Thyroid gland (tissue), 4 donors: ENCODE data around the gene CNNM3. TPM values are rescaled to one million over a fixed set of nuclear protein-coding genes. Genes with fewer than 3 reads are reported as not detected.

Source experiments
- DNase-seq, 2 donors: peaks; one replicate each; pipeline ENCODE4 v3.0.0-alpha.2; 2019
- H3K27ac ChIP-seq, 3 donors: fragments of 200-600 bp; sonication (generic); 1 replicate in 2 of 3; 2 replicates in 1 of 3; pipeline ENCODE4 v1.5.1; 2016 to 2019; ENCODE audit warnings: mild to moderate bottlenecking in 1 of 3, moderate library complexity in 1 of 3
- H3K27me3 ChIP-seq: fragments of 200-600 bp; sonication (generic); one replicate; pipeline ENCODE4 v1.5.1; 2019
- H3K36me3 ChIP-seq, 2 donors: fragments of 200-600 bp; sonication (generic); one replicate each; pipeline ENCODE4 v1.5.1; 2016 to 2019
- H3K4me1 ChIP-seq, 2 donors: fragments of 200-600 bp; sonication (generic); one replicate each; pipeline ENCODE4 v1.5.1; 2017 to 2019
- H3K4me3 ChIP-seq, 3 donors: fragments of 200-600 bp; sonication (generic); replicated peaks in 1 of 3; 1 replicate in 2 of 3; 2 replicates in 1 of 3; pipeline ENCODE4 v1.5.1; 2016; ENCODE audit warnings: mild to moderate bottlenecking in 1 of 3
- H3K9me3 ChIP-seq: fragments of 200-600 bp; sonication (generic); one replicate; pipeline ENCODE4 v1.5.1; 2017
- POLR2A ChIP-seq, 2 donors: fragments of 450-650 bp; IDR thresholded peaks; one replicate each; pipeline ENCODE4 v1.6.1; 2017; ENCODE audit warnings: antibody characterized with exemption in 2 of 2, mild to moderate bottlenecking in 2 of 2, moderate library complexity in 1 of 2
- WGBS, 2 donors: methylation state at CpG; one replicate each; pipeline ENCODE4 v1.1.5; 2017; 5-methylcytosine and 5-hydroxymethylcytosine counted together
- intact Hi-C: fragments of 100-400 bp; cut with DNase I; formaldehyde crosslinking; loops from one replicate; pipeline ENCODE4 v1.15.1; 2023
- total RNA-seq, 4 donors: library from RNA; depleted of rRNA; stranded (reverse); fragments of >200 nt; gene quantifications; one replicate each; pipeline ENCODE4 v1.2.3, GENCODE V29; 2016
- TF ChIP-seq, protein P1 (sequence below), 6 experiments: fragments of 200-600 bp in 3 of 6; fragments of 450-650 bp in 3 of 6; sonication (generic) in 3 of 6; IDR thresholded peaks; one replicate each; pipeline ENCODE4 v1.5.1; 2016 to 2019; ENCODE audit warnings: antibody characterized with exemption in 6 of 6, mild to moderate bottlenecking in 2 of 6, inconsistent platforms in 1 of 6, moderate library complexity in 1 of 6

Gene CNNM3
- total RNA-seq, 4 donors from 2014 or later, result 18.2 to 22.8 (median 20.4) TPM

DNA sequence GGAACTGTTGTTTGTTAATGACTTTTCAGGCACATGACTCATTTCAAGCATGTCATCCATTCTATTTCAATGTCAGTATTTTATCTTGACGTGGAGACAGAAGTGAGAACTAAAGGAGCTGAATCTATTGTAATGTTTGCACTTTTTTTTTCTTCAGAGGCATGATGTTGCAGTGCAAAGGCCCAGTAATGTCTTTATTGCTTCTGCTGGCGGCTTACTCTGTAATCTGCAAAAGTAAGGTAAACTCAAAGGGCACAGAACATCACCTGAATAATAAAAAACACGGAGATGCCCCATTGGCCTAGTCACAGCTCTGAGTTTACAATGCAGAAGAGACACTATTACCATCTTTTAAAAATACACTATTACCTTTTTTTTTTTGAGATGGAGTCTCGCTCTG, 2.4 kb upstream of the CNNM3 start:
- H3K9me3 ChIP-seq, result no peaks in the 10 kb centered on the region
- no peak overlapping the region for H3K4me3 ChIP-seq
- H3K36me3 ChIP-seq, result peaks cover 6 to 7% of the 10 kb centered on the region in 2 donors
- H3K27me3 ChIP-seq, result no peaks in the 10 kb centered on the region
- peaks cover 16 to 23% of the 10 kb centered on the region in 2 donors for H3K4me1 ChIP-seq
- 94 to 95% methylated on average over 4 of the region's 4 CpGs for WGBS, 2 donors
- intact Hi-C loops, result no loop called here
- no peak overlapping the region for H3K27ac ChIP-seq
- no peak for DNase-seq
- TF ChIP-seq, protein P1, sequence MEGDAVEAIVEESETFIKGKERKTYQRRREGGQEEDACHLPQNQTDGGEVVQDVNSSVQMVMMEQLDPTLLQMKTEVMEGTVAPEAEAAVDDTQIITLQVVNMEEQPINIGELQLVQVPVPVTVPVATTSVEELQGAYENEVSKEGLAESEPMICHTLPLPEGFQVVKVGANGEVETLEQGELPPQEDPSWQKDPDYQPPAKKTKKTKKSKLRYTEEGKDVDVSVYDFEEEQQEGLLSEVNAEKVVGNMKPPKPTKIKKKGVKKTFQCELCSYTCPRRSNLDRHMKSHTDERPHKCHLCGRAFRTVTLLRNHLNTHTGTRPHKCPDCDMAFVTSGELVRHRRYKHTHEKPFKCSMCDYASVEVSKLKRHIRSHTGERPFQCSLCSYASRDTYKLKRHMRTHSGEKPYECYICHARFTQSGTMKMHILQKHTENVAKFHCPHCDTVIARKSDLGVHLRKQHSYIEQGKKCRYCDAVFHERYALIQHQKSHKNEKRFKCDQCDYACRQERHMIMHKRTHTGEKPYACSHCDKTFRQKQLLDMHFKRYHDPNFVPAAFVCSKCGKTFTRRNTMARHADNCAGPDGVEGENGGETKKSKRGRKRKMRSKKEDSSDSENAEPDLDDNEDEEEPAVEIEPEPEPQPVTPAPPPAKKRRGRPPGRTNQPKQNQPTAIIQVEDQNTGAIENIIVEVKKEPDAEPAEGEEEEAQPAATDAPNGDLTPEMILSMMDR (IDR thresholded peaks at IDR 0.05), result no peak
- no peak for TF ChIP-seq POLR2A (IDR thresholded peaks at IDR 0.05)

DNA sequence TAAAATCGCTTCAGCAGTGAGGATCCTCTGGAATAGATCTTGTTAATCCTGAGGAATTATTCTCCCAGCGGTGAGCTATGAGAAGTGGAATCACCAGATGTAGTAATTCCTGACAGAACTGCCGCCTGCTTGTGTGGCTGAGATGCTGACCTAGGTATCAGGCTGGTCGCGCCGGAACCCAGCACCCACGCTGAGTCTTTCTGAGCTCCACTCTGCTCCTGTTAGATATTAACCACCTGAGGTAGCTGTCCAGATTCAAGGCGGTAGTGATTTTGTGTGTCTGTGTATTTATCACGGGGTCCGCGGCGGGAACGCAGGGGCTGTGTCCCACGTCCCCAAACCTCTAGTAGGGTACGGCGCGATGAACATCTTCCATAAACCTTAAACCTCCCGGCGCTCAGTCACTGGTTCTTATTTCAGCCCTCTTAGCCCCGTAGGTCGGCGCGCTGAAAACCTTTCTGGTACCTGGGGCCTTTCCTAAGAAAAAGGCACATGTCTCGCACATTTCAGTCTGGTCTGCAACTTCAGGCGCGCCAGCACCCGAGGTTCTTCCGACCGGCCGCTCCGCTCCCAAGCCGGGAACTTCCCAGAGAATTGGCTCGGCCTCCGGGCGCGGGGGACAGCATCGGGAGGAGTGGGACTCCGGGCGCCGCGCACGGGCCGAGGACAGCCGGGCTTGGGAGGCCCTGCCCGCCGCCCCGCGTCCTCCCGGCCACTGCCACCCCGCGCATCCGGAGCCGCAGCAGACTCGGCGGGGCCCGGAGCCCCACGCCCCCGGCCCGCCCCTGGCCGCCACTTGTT, 542 bp upstream of the CNNM3 start:
- DNase-seq, result no peak
- intact Hi-C loops, result loop anchor here (5.0 kb wide), 1 partner anchor 42 kb away; the partner anchor contains the start of gene ANKRD39

DNA sequence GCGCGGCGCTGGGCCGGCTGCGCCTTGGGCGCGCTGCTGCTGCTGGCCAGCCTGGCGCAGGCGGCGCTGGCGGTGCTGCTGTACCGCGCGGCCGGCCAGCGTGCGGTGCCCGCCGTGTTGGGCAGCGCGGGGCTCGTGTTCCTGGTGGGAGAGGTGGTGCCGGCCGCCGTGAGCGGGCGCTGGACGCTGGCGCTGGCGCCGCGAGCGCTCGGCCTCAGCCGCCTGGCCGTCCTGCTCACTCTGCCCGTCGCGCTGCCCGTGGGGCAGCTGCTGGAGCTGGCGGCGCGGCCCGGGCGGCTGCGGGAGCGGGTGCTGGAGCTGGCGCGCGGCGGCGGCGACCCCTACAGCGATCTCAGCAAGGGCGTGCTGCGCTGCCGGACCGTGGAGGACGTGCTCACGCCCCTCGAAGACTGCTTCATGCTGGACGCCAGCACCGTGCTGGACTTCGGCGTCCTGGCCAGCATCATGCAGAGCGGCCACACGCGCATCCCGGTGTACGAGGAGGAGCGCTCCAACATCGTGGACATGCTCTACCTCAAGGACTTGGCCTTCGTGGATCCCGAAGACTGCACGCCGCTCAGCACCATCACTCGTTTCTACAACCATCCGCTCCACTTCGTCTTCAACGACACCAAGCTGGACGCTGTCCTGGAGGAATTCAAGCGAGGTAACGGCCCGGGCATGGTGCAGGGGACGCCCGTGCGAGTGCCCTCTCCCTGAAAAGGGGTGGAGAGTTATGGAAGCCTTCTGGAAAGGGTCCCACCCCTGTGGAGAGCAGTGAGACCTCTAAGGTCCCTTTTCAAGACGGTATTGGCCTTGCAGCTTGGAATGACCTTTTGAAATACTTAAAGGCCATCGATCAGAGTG, 1.0 kb downstream of the CNNM3 start:
- no peaks in the 10 kb centered on the region for H3K27me3 ChIP-seq
- H3K4me1 ChIP-seq, result peaks cover 26 to 32% of the 10 kb centered on the region in 2 donors
- DNase-seq, result peak; percentile 21 to 27
- no peak overlapping the region for H3K27ac ChIP-seq
- intact Hi-C loops, result loop anchor here (5.0 kb wide), 1 partner anchor 40 kb away; the partner anchor contains the start of gene ANKRD39
- WGBS, 2 donors, result 9 to 14% methylated on average over 10 to 23 of the region's 89 CpGs
- H3K36me3 ChIP-seq, result no peaks in the 10 kb centered on the region
- TF ChIP-seq, protein P1 (IDR thresholded peaks at IDR 0.05), result no peak
- TF ChIP-seq POLR2A (IDR thresholded peaks at IDR 0.05), result no peak
- peak overlapping the region in 2 of 3 donors; percentile 29 to 45 for H3K4me3 ChIP-seq
- H3K9me3 ChIP-seq, result no peaks in the 10 kb centered on the region

More for the DNA sequence above, 542 bp upstream of the CNNM3 start:
- Histone ChIP-seq H3K4me3 (peak overlapping the region; percentile 32 to 78 (median 51)), H3K9me3 (no peaks in the 10 kb centered on the region), H3K27me3 (no peaks in the 10 kb centered on the region), H3K27ac (peak overlapping the region; percentile 64 to 94 (median 77)), H3K36me3 (no peaks in the 10 kb centered on the region), H3K4me1 (peaks cover 26 to 32% of the 10 kb centered on the region in 2 donors)
- WGBS, 2 donors, result 7 to 11% methylated on average over 24 to 30 of the region's 60 CpGs
- TF ChIP-seq, protein P1 (IDR thresholded peaks at IDR 0.05), result no peak
- no peak for TF ChIP-seq POLR2A (IDR thresholded peaks at IDR 0.05)

DNA sequence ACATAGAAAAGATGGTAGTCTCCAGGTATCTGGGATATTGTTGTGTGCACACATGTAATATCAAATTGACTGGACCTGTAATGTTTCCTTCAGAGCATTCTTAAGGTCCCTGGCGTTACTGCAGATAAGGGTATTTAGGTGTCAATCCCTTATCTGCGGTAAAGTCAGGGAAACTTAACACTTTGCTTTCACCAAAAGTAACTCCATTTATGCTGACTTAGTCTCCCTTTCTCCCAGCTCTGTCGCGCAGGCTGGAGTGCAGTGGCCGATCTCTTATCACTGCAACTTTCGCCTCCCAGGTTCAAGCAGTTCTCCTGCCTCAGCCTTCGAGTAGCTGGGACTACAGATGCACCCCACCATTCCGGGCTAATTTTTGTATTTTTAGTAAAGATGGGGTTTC, 1.8 kb downstream of the CNNM3 start:
- Histone ChIP-seq H3K4me3 (peak overlapping the region in 1 of 3 donors; percentile 45), H3K9me3 (no peaks in the 10 kb centered on the region), H3K27ac (no peak overlapping the region), H3K36me3 (peaks cover 0 to 3% of the 10 kb centered on the region in 2 donors), H3K27me3 (no peaks in the 10 kb centered on the region), H3K4me1 (peaks cover 34 to 40% of the 10 kb centered on the region in 2 donors)
- WGBS, 2 donors, result 90 to 92% methylated on average over 8 of the region's 8 CpGs
- TF ChIP-seq, protein P1 (IDR thresholded peaks at IDR 0.05), result no peak
- no peak for TF ChIP-seq POLR2A (IDR thresholded peaks at IDR 0.05)
- intact Hi-C loops, result loop anchor here (5.0 kb wide), 1 partner anchor 39 kb away; the partner anchor contains the start of gene ANKRD39
- DNase-seq, result no peak
